Measurements from ENCODE around the gene SYNGR3. TPM values are rescaled to one million over a fixed set of nuclear protein-coding genes. Genes with fewer than 3 reads are reported as not detected.

SYNGR3 gene
- total and polyA plus RNA-seq, 2 of the 13 experiments (the other 11 are each of a cell fraction or from before 2014, with no cell fraction given) = 0.97 to 5.7 TPM

- TF ChIP-seq ZNF710 (CRISPR knock-in tag; IDR thresholded peaks at IDR 0.05; ENCODE audit: borderline replicate concordance) (0 out of 2 replicates have a peak, but pooled peaks have one; percentile 19), ZNF687 (CRISPR knock-in tag; IDR thresholded peaks at IDR 0.05) (peak; percentile 92), SIX1 (CRISPR knock-in tag; IDR thresholded peaks at IDR 0.05; ENCODE audit: borderline replicate concordance) (no peak), ATM (IDR thresholded peaks at IDR 0.05; ENCODE audit: borderline replicate concordance) (no peak), PCBP2 (optimal IDR thresholded peaks at IDR 0.05; ENCODE audit: low read depth, low read length, poor library complexity, severe bottlenecking) (no peak), ZNF407 (CRISPR knock-in tag; IDR thresholded peaks at IDR 0.05; ENCODE audit: not compliant biosample characterization) (no peak), ZNF761 (CRISPR knock-in tag; conservative IDR thresholded peaks at IDR 0.05) (no peak; the same call in 1 of the 2 replicates), PRDM15 (CRISPR knock-in tag; IDR thresholded peaks at IDR 0.05) (peak; percentile 70)
Measured at GRCh38 chr16:2039274-2040031, 49.7 kb downstream of the SYNGR3 start (continued).

Measured in HepG2 (cell line).